ENCODE measurements around the gene PCP4. TPM values are rescaled to one million over a fixed set of nuclear protein-coding genes. Genes with fewer than 3 reads are reported as not detected.

The PCP4 gene
- 0.59 and 0.77 TPM in 2 replicates for total RNA-seq (2021)
- long read RNA-seq, result 0 reads

DNA sequence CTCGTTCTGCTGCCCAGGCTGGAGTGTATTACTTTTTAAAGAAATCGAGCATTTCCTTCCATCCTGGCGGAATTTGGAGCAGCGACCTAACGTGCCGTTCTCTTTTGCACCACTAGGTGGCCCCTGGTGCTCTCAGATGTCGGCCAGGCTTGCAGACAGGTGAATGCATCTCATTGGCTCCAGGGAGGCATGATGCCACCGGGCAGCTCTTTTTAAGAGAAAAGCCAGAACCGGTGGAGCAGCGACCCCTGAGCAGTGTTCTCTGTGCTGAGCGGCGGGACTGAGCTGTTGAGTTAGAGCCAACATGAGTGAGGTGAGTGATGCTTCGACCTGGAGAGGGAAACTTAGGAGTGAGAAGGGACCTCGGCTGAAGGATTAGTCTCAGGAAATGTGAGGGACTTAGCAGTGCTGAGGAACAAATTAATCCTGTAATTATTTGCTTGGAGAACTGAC, at the start of gene PCP4:
PCP4 (plus strand) TSS at position 241 of the 453 bp plus-strand sequence; CDS start at position 305, 64 bp downstream.
- Histone ChIP-seq H4K91ac (ENCODE audit: insufficient read length, low read depth, low read length) (no peak within 1 kb of the TSS), H4K20me1 (ENCODE audit: control insufficient read depth, insufficient read depth, insufficient read length) (no peaks in the 10 kb centered on the region), H3T11ph (ENCODE audit: low read length) (no peak within 1 kb of the TSS), H3K79me1 (ENCODE audit: insufficient read depth, low read depth, low read length, poor library complexity, severe bottlenecking) (no peaks in the 10 kb centered on the region), H3K79me2 (ENCODE audit: insufficient read depth, low read length) (no peaks in the 10 kb centered on the region), H3K14ac (ENCODE audit: insufficient read depth, low read length) (no peak within 1 kb of the TSS), H3K18ac (ENCODE audit: insufficient read length, low read depth, low read length) (no peak within 1 kb of the TSS), H3K9ac (ENCODE audit: extremely low read depth, insufficient read length, low read length) (no peak within 1 kb of the TSS), H3K27ac (ENCODE audit: insufficient read length, low read depth, low read length) (no peak within 1 kb of the TSS), H2BK120ac (ENCODE audit: low read depth, low read length, poor library complexity, severe bottlenecking) (no peak within 1 kb of the TSS), H3K56ac (ENCODE audit: insufficient read length, low read depth, low read length) (no peak within 1 kb of the TSS), H3K9me3 (ENCODE audit: control insufficient read depth, low read depth, low read length) (no peaks in the 10 kb centered on the region), H2BK20ac (ENCODE audit: low read depth, low read length, poor library complexity, severe bottlenecking) (no peak within 1 kb of the TSS), H4K8ac (replicated peaks; ENCODE audit: insufficient read length, low read depth, low read length) (peak within 1 kb of the TSS; percentile 11), H2BK12ac (ENCODE audit: insufficient read length, low read depth, low read length) (no peak within 1 kb of the TSS), H2AFZ (ENCODE audit: low read length) (no peak within 1 kb of the TSS), H2BK5ac (ENCODE audit: insufficient read length, low read length) (no peak within 1 kb of the TSS), H2BK15ac (ENCODE audit: low read depth, low read length) (no peak within 1 kb of the TSS), H4K5ac (ENCODE audit: insufficient read length, low read depth, low read length) (no peak within 1 kb of the TSS), H3K27me3 (ENCODE audit: insufficient read depth, low read length) (0 out of 2 replicates have a peak, but pooled peaks cover 3% of the 10 kb centered on the region), H3K23ac (ENCODE audit: insufficient read length, low read depth, low read length) (no peak within 1 kb of the TSS), H3K23me2 (ENCODE audit: insufficient read length, low read depth, low read length, poor library complexity, severe bottlenecking) (no peaks in the 10 kb centered on the region), H3K4me1 (ENCODE audit: insufficient read depth, low read length) (no peaks in the 10 kb centered on the region), H3K4me2 (ENCODE audit: insufficient read depth, insufficient read length, low read length) (no peak within 1 kb of the TSS), H2AK5ac (ENCODE audit: insufficient read length, low read length) (no peak within 1 kb of the TSS), H3K4ac (ENCODE audit: low read depth, low read length) (no peak within 1 kb of the TSS)
- peak; percentile 93 for DNase-seq
- TF ChIP-seq, protein P1, sequence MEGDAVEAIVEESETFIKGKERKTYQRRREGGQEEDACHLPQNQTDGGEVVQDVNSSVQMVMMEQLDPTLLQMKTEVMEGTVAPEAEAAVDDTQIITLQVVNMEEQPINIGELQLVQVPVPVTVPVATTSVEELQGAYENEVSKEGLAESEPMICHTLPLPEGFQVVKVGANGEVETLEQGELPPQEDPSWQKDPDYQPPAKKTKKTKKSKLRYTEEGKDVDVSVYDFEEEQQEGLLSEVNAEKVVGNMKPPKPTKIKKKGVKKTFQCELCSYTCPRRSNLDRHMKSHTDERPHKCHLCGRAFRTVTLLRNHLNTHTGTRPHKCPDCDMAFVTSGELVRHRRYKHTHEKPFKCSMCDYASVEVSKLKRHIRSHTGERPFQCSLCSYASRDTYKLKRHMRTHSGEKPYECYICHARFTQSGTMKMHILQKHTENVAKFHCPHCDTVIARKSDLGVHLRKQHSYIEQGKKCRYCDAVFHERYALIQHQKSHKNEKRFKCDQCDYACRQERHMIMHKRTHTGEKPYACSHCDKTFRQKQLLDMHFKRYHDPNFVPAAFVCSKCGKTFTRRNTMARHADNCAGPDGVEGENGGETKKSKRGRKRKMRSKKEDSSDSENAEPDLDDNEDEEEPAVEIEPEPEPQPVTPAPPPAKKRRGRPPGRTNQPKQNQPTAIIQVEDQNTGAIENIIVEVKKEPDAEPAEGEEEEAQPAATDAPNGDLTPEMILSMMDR (conservative IDR thresholded peaks at IDR 0.05), result peak; percentile 92
- H3K36me3 Mint-ChIP-seq (ENCODE audit: insufficient read depth in 1 of 3, low read depth in 3 of 3), result no peaks in the 10 kb centered on the region; a peak in 1 of 7 replicates
- no peaks in the 10 kb centered on the region for H3K9me3 Mint-ChIP-seq
- peaks cover 10 to 14% of the 10 kb centered on the region in 2 experiments for H3K4me1 Mint-ChIP-seq
- H3K27me3 Mint-ChIP-seq (ENCODE audit: low read depth), result peaks cover 15% of the 10 kb centered on the region
- WGBS (ENCODE audit: extremely low coverage, insufficient read length, low lambda C conversion rate), result no CpG with 5 or more reads among the region's 14 CpGs
- H3K4me3 Mint-ChIP-seq, result peak within 1 kb of the TSS in 1 of 2 experiments; percentile 14; a peak in 2 of 5 replicates
- H3K27ac Mint-ChIP-seq, result peak within 1 kb of the TSS in 1 of 3 experiments; percentile 34; a peak in 1 of 7 replicates

Measured in H9 (cell line).